ENCODE results near the gene CBL.

The CBL gene

DNA sequence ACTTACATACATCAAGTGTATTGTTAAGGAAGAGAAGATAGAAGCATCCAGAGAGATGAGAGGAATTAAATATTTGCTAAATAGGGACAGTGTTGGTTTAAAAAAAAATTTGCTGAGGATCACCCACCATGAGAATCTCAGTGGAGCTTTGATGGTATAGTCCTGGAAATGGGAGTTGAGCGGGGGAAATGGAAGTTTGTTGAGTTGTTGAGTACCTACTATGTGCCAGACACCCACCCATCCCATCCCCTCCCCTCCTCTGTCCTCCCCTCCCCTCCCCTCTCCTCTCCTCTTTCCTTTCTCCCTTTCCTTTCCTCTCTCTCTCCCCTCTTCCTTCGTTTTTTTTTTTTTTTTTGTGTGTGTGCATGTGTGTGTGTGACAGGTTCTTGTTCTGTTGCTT lies 145.1 kb downstream of the CBL start:
- no peak for DNase-seq

DNA sequence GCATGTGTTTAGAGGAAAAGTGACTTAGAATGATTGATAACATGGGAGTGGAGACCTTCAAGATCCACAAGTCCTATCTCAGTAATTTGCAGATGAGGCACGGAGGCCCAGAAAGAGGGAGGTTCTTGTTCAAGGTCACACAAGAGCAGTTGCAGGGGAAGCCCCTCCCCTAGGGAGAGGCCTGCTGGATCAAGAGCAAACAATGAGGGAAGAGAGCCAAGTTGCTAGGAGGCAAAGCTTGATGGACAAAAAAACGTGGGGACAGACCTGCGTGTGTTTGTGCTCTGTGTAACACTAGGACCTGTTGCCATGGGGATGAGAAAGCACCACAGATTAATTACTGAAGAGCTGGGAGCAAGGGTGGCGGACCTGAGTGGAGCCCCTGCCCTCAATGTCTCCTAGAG lies 146.7 kb downstream of the CBL start:
- DNase-seq = no peak

DNA sequence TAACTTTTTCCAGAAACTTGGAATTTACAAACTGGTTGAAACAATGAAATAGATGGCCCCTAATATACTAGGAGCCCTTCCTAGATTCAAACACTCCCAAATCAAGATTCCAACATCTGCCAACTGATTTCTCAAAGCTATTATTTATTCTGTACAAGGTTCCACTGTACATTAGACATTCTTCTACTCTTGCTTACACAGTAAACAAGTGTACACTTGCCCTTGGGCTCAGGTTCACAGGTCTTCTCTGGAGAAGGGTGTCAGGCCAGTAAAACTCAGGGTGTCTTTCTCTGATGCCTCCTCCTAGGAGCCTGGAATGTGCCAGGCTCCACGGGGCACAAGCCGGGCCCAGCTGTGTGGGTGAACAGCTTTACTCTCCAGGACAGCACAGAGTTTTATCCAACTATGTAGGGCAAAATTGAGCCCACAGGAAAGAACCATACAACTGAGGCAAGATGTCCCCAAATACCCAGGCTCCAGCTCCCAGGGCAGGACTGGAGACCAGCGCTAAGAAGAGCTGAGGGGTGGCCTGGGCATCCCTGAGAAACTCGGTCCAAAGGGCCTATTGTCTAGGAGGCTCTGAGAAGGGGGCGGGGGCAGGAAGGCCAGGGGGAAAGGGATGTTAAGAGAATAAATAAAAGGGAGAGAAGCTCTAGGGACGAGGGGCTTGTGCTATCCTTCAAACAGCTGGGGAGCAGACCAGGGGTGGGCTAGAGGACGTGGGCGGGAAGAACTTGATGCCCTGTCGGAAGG lies 149.1 kb downstream of the CBL start:
- no peak for DNase-seq

DNA sequence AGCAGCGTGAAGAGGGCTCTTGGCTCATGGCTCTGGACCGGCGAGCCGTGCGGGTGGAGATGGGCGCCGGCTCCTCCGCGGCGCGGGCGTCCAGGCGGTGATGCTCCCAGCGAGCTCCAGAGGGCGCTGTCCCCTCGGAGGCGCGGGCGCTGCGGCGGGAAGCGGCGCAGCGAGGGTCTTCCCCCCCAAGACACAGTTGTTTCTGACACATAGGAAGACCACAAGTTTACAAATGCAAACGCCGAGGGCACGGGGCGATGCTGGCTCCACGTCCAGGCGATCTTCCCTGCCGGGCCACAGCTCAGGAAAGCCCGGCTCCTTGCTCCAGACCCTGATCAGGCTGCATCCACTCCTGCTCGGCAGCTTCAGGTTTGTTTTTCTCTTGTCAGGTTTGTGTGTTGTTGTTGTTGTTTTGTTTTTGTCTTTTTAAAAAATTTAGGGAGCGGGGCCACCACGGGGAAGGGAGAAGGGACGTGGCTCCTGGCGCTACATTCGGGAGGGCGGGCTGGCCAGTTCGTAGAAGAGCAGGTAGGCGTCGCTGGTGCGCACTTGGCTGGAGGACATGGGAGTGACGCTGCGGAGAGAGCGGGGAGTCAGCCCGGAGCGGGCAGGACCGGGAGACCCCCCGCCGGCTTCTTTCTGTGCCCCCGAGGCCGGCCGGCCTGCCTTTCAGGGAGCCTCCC lies 150.4 kb downstream of the CBL start:
- peak; percentile 89 for DNase-seq

DNA sequence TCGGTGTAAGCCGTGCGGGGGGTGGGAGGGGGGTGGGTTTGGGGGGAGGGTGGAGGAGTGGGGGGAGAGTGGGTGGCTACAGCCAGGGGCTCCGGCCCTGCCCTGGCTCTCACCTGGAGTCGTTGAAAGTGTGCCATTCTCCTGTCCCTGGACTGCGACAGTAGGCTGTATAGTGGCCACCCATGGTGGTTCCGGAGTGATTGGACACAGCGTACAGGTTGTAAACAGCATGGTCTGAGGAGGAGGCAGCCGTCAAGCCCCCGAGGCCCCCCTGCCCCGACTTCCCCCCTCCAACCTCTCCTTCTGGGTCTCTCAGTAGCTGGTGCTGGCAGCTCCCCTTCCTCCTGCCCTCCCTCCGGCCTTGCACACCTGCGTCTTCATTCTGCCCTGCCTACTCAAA lies 150.9 kb downstream of the CBL start:
- no peak for DNase-seq
